Measurements from ENCODE around the gene IQSEC1.

IQSEC1 gene

GRCh38 chr3:12947504-12948369, 125.5 kb downstream of the IQSEC1 start:
- DNase-seq = no peak

GRCh38 chr3:12946649-12947316, 126.4 kb downstream of the IQSEC1 start:
- no peak for DNase-seq

- no peak for DNase-seq
These were observed 127.0 kb downstream of the IQSEC1 start for GRCh38 chr3:12946251-12946648.

GRCh38 chr3:12944849-12945248, 128.4 kb downstream of the IQSEC1 start:
- DNase-seq = no peak

- DNase-seq = no peak
These were observed 128.8 kb downstream of the IQSEC1 start for GRCh38 chr3:12944413-12944812.

- no peak for DNase-seq
These were observed 129.9 kb downstream of the IQSEC1 start for GRCh38 chr3:12943124-12944021.

- no peak for DNase-seq
These were observed 131.7 kb downstream of the IQSEC1 start for GRCh38 chr3:12941495-12942023.

GRCh38 chr3:12940854-12941253, 132.4 kb downstream of the IQSEC1 start:
- no peak for DNase-seq

GRCh38 chr3:12939137-12939536, 134.1 kb downstream of the IQSEC1 start:
- DNase-seq = no peak

- DNase-seq = no peak
These were observed 134.9 kb downstream of the IQSEC1 start for GRCh38 chr3:12938258-12938711.

- no peak for DNase-seq
These were observed 137.1 kb downstream of the IQSEC1 start for GRCh38 chr3:12935861-12936830.

GRCh38 chr3:12935023-12935860, 138.0 kb downstream of the IQSEC1 start:
- no peak for DNase-seq

- DNase-seq = no peak
These were observed 138.8 kb downstream of the IQSEC1 start for GRCh38 chr3:12934431-12934830.

GRCh38 chr3:12933901-12934300, 139.3 kb downstream of the IQSEC1 start:
- DNase-seq = no peak

GRCh38 chr3:12932754-12933153, 140.5 kb downstream of the IQSEC1 start:
- DNase-seq = no peak

- no peak for DNase-seq
These were observed 140.9 kb downstream of the IQSEC1 start for GRCh38 chr3:12932347-12932746.

GRCh38 chr3:12931273-12931905, 141.8 kb downstream of the IQSEC1 start:
- DNase-seq = no peak

GRCh38 chr3:12929801-12930200, 143.4 kb downstream of the IQSEC1 start:
- DNase-seq = no peak

- DNase-seq = no peak
These were observed 146.6 kb downstream of the IQSEC1 start for GRCh38 chr3:12926660-12927059.

GRCh38 chr3:12925648-12926047, 147.6 kb downstream of the IQSEC1 start:
- DNase-seq = no peak
